ENCODE measurements around the gene CCL11.

CCL11 gene

DNA sequence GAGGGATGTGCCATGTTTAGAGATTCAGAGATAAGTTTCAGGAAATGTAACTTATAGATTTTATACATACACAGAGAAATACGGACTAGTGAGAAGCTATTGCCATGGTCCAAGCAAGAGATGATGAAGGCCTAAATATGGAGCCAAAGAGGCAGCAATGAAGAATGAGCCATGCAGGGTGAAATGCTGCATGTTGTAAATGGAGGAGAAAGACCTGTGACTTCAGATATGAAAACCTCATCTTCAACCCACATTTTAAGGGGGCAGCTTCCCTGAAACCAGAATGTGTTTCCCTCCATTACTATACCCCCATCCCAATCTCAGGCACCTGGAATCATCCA is 27.6 kb upstream of the CCL11 start:
- DNase-seq: no peak

DNA sequence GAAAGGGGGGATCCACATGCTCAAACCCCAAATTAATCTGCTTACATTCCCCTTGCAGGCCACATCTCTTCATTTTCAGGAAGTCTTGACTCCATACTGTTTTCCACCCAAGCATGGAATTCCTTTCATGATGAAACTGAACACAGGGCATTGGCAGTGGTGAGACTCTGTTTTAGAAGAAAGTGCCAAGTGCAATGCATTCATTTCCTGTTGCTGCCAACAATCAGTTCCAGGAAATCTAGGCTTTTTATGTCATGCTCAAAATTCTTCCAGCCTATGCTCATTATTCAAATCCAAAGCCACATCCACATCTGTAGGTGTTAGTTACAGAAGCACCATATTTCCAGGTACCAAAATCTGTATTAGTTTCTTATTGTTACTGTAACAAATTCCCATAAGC is 26.4 kb upstream of the CCL11 start:
- DNase-seq: no peak

DNA sequence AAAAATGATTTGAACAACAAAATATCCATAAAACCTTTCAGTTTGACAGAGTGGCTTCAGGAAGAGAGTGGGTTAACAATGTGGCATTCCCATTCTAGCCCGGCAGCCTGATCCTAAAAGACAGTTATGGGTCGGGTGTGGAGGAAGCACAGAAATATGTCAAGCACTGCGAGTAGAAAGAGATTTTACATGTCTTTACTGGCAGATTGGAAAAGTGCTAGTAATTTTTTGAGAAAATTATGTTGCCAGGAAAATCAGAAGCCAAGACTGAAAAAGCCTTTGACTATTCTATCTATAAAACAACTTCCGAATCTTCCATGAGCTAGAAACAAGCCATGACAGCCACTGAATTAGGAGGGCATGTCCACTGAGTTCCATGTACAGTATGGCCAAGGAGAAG is 24.7 kb upstream of the CCL11 start:
- no peak for DNase-seq

GRCh38 chr17:34261568-34262337 is 23.8 kb upstream of the CCL11 start:
- no peak for DNase-seq

DNA sequence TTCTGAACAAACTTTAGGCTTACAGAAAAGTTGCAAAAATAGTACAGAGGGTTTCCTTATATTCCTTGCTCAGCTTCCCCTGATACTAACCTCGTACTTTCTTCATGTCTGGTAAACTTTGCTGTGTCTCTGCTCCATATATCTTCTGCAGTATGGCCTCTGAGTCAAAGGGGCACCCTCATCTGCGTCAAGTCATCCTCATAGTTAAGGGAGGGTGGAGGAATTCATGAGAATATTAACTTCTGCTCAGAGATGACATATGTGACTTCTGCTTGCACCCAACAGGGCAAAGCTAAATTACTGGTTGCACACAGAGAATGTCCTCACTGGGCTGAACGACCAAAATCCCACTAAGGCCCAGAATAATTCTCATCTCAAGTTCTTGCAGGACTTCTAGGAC is 19.8 kb upstream of the CCL11 start:
- DNase-seq: no peak

GRCh38 chr17:34269969-34270368 is 15.6 kb upstream of the CCL11 start, which contains the start of gene CCL7:
Gene CCL7, plus strand, starts transcription at chr17:34270221. Its CDS starts 70 bp downstream, at chr17:34270291.
- DNase-seq: no peak

GRCh38 chr17:34275881-34276280 is 9.7 kb upstream of the CCL11 start:
- no peak for DNase-seq

- no peak for DNase-seq
These were observed 8.7 kb upstream of the CCL11 start for GRCh38 chr17:34276826-34277225.

- no peak for DNase-seq
These were observed 2.0 kb upstream of the CCL11 start for GRCh38 chr17:34283571-34283970.

DNA sequence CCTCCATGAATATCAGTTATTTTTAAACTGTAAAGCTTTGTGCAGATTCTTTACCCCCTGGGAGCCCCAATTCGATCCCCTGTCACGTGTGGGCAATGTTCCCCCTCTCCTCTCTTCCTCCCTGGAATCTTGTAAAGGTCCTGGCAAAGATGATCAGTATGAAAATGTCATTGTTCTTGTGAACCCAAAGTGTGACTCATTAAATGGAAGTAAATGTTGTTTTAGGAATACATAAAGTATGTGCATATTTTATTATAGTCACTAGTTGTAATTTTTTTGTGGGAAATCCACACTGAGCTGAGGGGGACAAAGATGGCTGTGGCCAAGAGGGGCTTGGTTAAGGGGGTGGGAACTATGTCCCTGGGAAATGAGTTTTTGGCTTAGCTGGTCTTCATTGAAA is 2.3 kb downstream of the CCL11 start:
- no peak for DNase-seq

DNA sequence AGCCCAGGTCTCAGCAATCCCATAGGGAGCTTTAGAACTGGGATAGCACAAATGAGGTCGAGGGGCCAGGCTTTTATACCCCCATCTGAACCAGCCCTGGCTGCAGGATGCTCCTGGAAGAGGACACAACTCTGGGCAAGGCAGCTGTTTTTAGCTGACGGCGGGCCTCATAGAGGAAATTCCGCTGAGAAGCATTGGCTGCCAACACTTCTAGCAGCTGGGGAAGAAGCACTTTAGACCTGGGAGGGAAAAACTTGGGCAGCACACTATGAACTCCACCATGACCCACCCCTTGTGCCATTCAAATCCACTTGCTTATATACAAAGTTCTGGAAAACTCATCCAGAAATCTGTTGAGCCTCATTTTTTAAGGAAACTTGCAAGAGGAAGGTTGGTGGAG is 5.0 kb downstream of the CCL11 start:
- no peak for DNase-seq

DNA sequence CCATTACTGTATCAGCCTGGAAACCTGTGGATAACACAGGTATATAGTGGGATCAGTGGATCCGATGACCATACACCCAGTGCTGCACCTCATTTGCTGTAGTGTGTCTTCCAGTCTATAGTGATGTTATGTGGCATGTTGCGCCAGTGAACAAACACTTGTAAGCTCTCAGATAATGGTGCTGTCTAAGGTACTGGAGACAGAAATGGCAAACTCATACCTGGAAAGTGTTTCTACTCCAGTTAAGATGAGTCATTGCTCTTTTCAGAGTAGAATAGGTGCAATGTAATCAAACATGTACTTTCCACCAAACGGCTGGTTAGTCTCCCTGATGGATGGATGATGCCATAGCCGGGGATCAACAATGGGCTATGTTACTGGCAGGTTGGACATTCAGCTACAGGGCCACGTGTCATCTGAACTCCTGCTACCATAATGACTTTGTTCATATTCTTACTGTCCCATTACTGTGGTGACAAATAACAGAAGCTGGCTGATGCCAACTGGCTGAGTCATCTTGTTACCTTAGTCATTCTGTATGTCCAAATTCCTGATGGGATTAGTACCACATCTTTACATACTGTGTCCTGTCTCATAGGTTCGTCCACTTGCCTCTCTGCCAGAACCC is 6.3 kb downstream of the CCL11 start:
- no peak for DNase-seq

- DNase-seq: no peak
These were observed 13.5 kb downstream of the CCL11 start for GRCh38 chr17:34299027-34299426.

DNA sequence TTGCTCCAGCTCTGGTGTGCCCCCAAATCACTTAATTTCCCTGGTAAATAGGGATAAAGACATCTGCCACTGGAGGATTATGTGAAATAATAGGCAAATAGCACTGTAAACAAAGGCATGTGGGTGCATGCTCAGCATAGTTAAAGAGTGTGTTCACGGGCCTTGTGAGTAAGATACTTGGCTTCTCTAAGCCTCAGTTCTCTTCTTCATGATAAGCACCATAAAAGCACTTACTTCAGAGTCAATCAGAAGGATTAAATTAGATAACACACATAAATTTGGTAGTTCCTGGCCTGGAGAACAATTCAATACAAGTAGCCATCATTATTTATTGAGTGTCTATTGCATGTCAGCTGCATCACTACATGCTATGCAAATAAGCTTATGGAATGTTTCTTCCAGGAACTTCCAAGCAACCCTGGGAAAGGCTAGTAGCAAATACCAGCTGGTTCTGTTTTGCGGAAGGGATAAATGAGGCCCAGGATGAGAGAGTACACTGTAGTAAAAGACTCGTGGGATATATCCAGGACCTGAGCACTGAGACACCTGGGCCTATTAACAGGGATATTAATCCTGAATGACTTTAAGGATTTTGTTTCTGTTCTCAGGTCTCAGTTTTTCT is 14.5 kb downstream of the CCL11 start:
- DNase-seq: no peak

- no peak for DNase-seq
These were observed 15.3 kb downstream of the CCL11 start for GRCh38 chr17:34300652-34301370.

DNA sequence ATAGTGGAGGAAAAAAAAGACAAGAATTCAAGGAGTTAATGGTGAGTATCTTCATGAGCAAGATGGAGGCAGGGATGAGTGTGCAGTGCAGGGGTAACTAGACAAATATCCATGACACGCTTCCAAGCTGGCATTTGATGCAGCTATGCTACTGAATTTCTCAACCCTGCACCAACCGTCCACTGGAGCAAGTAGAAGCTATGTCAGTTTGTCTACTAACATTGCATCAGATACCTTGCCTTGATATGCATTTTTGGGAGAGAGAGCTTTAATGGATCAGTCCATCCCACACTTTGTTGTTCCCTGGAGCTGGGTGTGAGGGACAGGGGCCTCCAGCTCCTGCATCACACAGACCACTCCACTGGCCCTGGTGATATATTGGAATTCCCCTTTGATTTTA is 16.4 kb downstream of the CCL11 start:
- no peak for DNase-seq

- no peak for DNase-seq
These were observed 17.1 kb downstream of the CCL11 start for GRCh38 chr17:34302636-34303035.

DNA sequence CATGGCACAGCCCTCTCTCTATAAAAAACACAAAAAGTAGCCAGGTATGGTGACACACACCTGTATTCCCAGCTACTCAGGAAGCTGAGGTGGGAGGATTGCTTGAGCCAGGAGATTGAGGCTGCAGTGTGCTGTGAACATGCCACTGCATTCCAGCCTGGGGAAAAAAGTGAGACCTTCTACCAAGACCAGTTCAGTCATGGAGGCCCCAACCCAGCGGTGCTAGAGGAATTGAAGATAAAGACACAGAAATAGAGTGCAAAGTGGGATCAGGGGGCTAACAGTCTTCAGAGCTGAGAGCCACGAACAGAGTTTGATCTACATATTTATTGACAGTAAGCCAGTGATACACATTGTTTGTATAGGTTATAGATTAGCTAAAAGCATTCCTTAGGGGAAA is 18.1 kb downstream of the CCL11 start:
- no peak for DNase-seq

- DNase-seq: no peak
These were observed 19.5 kb downstream of the CCL11 start for GRCh38 chr17:34305061-34305460.

GRCh38 chr17:34305606-34306005 is 20.1 kb downstream of the CCL11 start:
- no peak for DNase-seq

DNA sequence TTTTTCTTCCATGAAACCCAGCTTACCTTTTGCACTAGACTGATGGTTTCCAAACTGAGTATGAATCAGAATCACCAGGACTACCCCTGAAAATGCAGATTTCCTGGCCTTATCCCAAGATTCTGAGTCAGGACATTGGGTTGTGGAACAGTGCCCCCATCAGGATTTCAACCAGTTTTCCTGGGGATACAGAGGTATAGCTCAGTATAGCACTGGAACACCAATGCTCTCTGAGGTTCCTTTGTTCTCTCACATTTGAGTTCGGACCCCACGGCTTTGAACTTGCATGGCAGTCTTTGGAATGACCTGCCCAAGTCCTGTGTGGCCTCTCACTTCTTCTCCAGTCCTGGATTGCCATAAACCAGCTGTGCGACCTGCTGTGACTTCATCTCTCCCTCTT is 20.9 kb downstream of the CCL11 start:
- no peak for DNase-seq

GRCh38 chr17:34307110-34307509 is 21.6 kb downstream of the CCL11 start:
- no peak for DNase-seq

DNA sequence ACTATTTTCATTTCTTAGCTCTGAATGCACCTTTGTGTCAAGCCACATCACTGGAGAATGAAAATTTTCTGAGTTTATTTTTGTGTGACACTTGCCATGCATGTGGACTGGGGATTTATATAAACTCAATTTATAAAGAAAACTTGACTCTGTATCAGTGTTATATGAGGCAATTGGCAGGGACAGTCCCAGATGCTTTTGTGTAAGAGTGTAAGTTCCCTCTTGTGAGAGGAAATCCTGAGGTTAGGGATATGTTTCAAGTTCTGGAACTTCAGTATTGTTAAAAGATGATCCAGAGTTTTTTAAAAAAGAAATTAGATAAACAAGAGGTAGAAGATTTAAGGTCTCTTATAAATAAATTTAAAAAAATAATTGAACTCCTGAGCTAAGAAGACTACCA is 22.8 kb downstream of the CCL11 start:
- no peak for DNase-seq

GRCh38 chr17:34311291-34311690 is 25.7 kb downstream of the CCL11 start:
- no peak for DNase-seq

All from NCI-H1436 treated with DMSO at 0.1 percent for 48 hours (cell line).